HG03442 (cell line): ENCODE results near the gene SPAST.
"Not testable (repeated sequence)": the region's sequence is repeated elsewhere in the genome, so short reads cannot be mapped to it uniquely, and the experiment has no call there.

Source experiments
- ATAC-seq: cut with Tn5 transposase; IDR thresholded peaks from one replicate; pipeline ENCODE4 v1.9.1; 2021; ENCODE audit warnings: mild to moderate bottlenecking, moderate library complexity; ENCODE audit not compliant: unreplicated experiment

SPAST gene

GRCh38 chr2:32063310-32064020 is at the start of gene SPAST:
TSS of gene SPAST (plus strand) at chr2:32063556. CDS start at chr2:32063832, 276 bp downstream.
- peak; percentile 96 for ATAC-seq

GRCh38 chr2:32018789-32019482 is 44.4 kb upstream of the SPAST start:
- ATAC-seq, result not testable (repeated sequence)

- not testable (repeated sequence) for ATAC-seq
Measured at GRCh38 chr2:32034198-32034887, 29.0 kb upstream of the SPAST start.

GRCh38 chr2:32039447-32040219 is 23.7 kb upstream of the SPAST start, which contains the start of gene DPY30:
TSS of gene DPY30 (minus strand) at chr2:32039805. CDS start at chr2:32039456, 349 bp downstream.
- peak; percentile 88 for ATAC-seq

- ATAC-seq, result no peak
Measured at GRCh38 chr2:32043561-32043960, 19.8 kb upstream of the SPAST start.

- no peak for ATAC-seq
Measured at GRCh38 chr2:32051836-32052439, 11.4 kb upstream of the SPAST start.

GRCh38 chr2:32054583-32054982 is 8.8 kb upstream of the SPAST start:
- not testable (repeated sequence) for ATAC-seq

GRCh38 chr2:32058130-32058529 is 5.2 kb upstream of the SPAST start:
- ATAC-seq, result no peak

- no peak for ATAC-seq
Measured at GRCh38 chr2:32060266-32060665, 3.1 kb upstream of the SPAST start.

- no peak for ATAC-seq
Measured at GRCh38 chr2:32061430-32061829, 1.9 kb upstream of the SPAST start.

GRCh38 chr2:32061973-32062861 is 1.1 kb upstream of the SPAST start:
- ATAC-seq, result no peak

- no peak for ATAC-seq
Measured at GRCh38 chr2:32064021-32064601, 755 bp downstream of the SPAST start.

- ATAC-seq, result no peak
Measured at GRCh38 chr2:32064713-32065112, 1.4 kb downstream of the SPAST start.

- no peak for ATAC-seq
Measured at GRCh38 chr2:32067549-32067948, 4.2 kb downstream of the SPAST start.

GRCh38 chr2:32074134-32074506 is 10.8 kb downstream of the SPAST start:
- no peak for ATAC-seq

GRCh38 chr2:32095671-32096070 is 32.3 kb downstream of the SPAST start:
- no peak for ATAC-seq

- no peak for ATAC-seq
Measured at GRCh38 chr2:32108111-32108510, 44.8 kb downstream of the SPAST start.

GRCh38 chr2:32118055-32118454 is 54.7 kb downstream of the SPAST start:
- no peak for ATAC-seq

GRCh38 chr2:32119161-32119560 is 55.8 kb downstream of the SPAST start:
- ATAC-seq, result no peak
